Nephron (organoid): Measurements from ENCODE around the gene SRGN.

Experiments
- H3K27ac Mint-ChIP-seq, 3 experiments: 2 replicates each; pipeline ENCODE4 v1.8.0; 2020; ENCODE audit warnings: mixed read lengths in 3 of 3, mild to moderate bottlenecking in 2 of 3, moderate library complexity in 1 of 3
- H3K27me3 Mint-ChIP-seq: 2 replicates; pipeline ENCODE4 v1.8.0; 2021; ENCODE audit warnings: low read depth, mild to moderate bottlenecking, moderate library complexity, mixed read lengths
- H3K36me3 Mint-ChIP-seq: 2 replicates; pipeline ENCODE4 v1.8.0; 2020; ENCODE audit warnings: low read depth, mixed read lengths
- H3K4me1 Mint-ChIP-seq: 2 replicates; pipeline ENCODE4 v1.8.0; 2020; ENCODE audit warnings: mixed read lengths
- H3K4me3 Mint-ChIP-seq, 3 experiments: 2 replicates each; pipeline ENCODE4 v1.8.0; 2020; ENCODE audit warnings: mild to moderate bottlenecking in 3 of 3, mixed read lengths in 3 of 3, moderate library complexity in 2 of 3
- H3K9me3 Mint-ChIP-seq: 2 replicates; pipeline ENCODE4 v1.8.0; 2020; ENCODE audit warnings: mixed read lengths
- TF ChIP-seq, protein P1 (sequence below), 3 experiments: fragments of 200-600 bp; sonication (generic); IDR thresholded peaks; one replicate each; pipeline ENCODE4 v1.5.0; 2021; ENCODE audit warnings: antibody characterized with exemption in 3 of 3; ENCODE audit not compliant: unreplicated experiment in 3 of 3

SRGN gene

DNA sequence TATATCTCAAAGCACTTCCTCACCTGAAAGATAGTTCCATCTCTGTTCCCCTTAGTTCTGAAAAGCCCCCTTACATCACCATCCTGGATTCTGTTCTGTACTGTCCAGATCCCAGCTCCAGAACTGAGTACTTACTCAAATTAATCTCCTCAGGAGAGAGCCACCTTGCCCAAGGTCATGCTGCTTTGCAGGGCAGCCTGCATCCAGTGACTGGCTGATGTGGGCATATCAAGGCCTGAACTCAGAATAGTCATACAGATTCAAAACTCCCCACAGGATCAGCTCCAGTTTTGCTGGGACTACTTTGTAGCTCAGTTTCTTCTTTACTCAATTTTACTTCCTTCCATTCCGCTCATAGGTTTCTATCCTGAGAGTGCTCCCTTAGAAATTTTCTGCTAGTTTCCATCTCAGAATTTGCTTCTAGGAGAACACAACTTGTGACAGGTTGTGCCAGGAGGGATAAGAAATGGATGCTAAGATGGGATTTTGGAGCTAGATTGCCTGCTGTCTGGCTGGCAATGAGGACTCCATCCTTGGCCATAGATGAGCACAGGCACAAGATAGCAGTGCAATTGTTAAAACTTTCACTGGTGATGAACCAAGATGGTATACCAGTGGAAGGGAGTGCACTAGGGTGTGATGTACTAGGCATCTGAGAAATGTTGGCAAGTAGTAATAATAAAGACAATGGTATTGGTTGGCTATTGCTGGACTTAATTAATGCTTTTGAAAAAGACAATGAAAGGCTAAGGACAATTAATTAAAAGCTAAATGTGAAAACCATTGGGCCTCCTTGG, 17.3 kb downstream of the SRGN start:
- Mint-ChIP-seq H3K4me3 (no peak overlapping the region), H3K36me3 (no peaks in the 10 kb centered on the region), H3K27me3 (peaks cover 9% of the 10 kb centered on the region), H3K9me3 (no peaks in the 10 kb centered on the region), H3K4me1 (no peaks in the 10 kb centered on the region), H3K27ac (no peak overlapping the region)
- TF ChIP-seq, protein P1, sequence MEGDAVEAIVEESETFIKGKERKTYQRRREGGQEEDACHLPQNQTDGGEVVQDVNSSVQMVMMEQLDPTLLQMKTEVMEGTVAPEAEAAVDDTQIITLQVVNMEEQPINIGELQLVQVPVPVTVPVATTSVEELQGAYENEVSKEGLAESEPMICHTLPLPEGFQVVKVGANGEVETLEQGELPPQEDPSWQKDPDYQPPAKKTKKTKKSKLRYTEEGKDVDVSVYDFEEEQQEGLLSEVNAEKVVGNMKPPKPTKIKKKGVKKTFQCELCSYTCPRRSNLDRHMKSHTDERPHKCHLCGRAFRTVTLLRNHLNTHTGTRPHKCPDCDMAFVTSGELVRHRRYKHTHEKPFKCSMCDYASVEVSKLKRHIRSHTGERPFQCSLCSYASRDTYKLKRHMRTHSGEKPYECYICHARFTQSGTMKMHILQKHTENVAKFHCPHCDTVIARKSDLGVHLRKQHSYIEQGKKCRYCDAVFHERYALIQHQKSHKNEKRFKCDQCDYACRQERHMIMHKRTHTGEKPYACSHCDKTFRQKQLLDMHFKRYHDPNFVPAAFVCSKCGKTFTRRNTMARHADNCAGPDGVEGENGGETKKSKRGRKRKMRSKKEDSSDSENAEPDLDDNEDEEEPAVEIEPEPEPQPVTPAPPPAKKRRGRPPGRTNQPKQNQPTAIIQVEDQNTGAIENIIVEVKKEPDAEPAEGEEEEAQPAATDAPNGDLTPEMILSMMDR (IDR thresholded peaks at IDR 0.05; ENCODE audit: unreplicated experiment in 3 of 3), result no peak

DNA sequence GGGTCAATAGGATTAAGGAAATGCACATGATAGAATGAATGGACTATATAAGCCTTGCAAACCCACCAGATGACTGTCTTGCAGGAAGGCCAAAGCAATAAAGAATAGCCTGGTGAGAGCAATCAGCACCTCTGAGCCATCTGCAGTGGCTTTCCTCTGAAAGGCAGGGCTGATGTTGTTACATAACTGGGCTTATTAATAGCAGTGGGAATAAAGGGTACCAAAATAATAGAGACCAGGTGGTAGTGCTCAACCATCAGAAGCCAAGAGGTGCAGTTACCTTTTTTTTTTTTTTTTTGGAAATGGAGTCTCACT, 19.2 kb downstream of the SRGN start:
- TF ChIP-seq, protein P1 (IDR thresholded peaks at IDR 0.05; ENCODE audit: unreplicated experiment in 3 of 3), result no peak
- H3K4me1 Mint-ChIP-seq, result no peaks in the 10 kb centered on the region
- H3K4me3 Mint-ChIP-seq, result no peak overlapping the region
- H3K27ac Mint-ChIP-seq, result no peak overlapping the region
- H3K36me3 Mint-ChIP-seq, result no peaks in the 10 kb centered on the region
- H3K27me3 Mint-ChIP-seq, result peaks cover 9% of the 10 kb centered on the region
- H3K9me3 Mint-ChIP-seq, result no peaks in the 10 kb centered on the region

GRCh38 chr10:69107699-69108098, 19.8 kb downstream of the SRGN start:
- Mint-ChIP-seq H3K9me3 (no peaks in the 10 kb centered on the region), H3K27ac (no peak overlapping the region), H3K36me3 (no peaks in the 10 kb centered on the region), H3K27me3 (peaks cover 8% of the 10 kb centered on the region), H3K4me1 (no peaks in the 10 kb centered on the region), H3K4me3 (no peak overlapping the region)
- TF ChIP-seq, protein P1 (IDR thresholded peaks at IDR 0.05; ENCODE audit: unreplicated experiment in 3 of 3), result no peak

GRCh38 chr10:69119896-69120295, 32.0 kb downstream of the SRGN start:
- Mint-ChIP-seq H3K27me3 (no peaks in the 10 kb centered on the region), H3K9me3 (no peaks in the 10 kb centered on the region), H3K4me3 (no peak overlapping the region), H3K36me3 (no peaks in the 10 kb centered on the region), H3K27ac (no peak overlapping the region), H3K4me1 (peaks cover 7% of the 10 kb centered on the region)
- TF ChIP-seq, protein P1 (IDR thresholded peaks at IDR 0.05; ENCODE audit: unreplicated experiment in 3 of 3), result no peak

- Mint-ChIP-seq H3K27ac (peak overlapping the region; percentile 97 to 99 (median 99)), H3K36me3 (no peaks in the 10 kb centered on the region), H3K4me1 (peaks cover 18% of the 10 kb centered on the region), H3K4me3 (peak overlapping the region; percentile 92 to 96 (median 94)), H3K27me3 (no peaks in the 10 kb centered on the region), H3K9me3 (no peaks in the 10 kb centered on the region)
- TF ChIP-seq, protein P1 (IDR thresholded peaks at IDR 0.05; ENCODE audit: unreplicated experiment in 3 of 3), result no peak
Measured at GRCh38 chr10:69123306-69123746, 35.4 kb downstream of the SRGN start.
